ENCODE data around the gene PCDHA3. TPM values are rescaled to one million over a fixed set of nuclear protein-coding genes. Genes with fewer than 3 reads are reported as not detected.
A peak's percentile ranks its signal among the peaks of the same experiment; 100 is the strongest.
"Not testable (repeated sequence)": the region's sequence is repeated elsewhere in the genome, so short reads cannot be mapped to it uniquely, and the experiment has no call there.

The PCDHA3 gene
- polyA plus RNA-seq, 3 donors: not detected

DNA sequence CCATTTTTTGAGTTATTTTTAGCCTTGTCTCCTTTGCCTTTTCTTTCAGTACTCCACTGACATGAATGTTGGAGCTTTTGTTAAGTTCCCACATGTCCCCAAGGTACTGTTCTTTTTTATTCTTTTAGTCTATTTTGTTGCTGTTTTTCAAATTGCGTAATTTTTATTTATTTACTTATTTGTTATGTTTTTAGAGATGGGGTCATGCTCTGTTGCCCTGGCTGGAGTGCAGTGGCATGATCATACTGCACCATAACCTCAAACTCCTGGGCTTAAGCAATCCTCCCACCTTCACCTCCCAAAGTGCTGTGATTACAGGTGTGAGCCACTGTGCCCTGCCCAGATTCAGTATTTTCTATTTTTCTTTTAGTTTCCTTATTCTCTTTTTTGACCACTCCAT, 20.3 kb upstream of the PCDHA3 start:
- no CpG with 5 or more reads among the region's 1 CpG for WGBS (ENCODE audit: insufficient coverage)
- H3K27ac Mint-ChIP-seq: no peak overlapping the region

DNA sequence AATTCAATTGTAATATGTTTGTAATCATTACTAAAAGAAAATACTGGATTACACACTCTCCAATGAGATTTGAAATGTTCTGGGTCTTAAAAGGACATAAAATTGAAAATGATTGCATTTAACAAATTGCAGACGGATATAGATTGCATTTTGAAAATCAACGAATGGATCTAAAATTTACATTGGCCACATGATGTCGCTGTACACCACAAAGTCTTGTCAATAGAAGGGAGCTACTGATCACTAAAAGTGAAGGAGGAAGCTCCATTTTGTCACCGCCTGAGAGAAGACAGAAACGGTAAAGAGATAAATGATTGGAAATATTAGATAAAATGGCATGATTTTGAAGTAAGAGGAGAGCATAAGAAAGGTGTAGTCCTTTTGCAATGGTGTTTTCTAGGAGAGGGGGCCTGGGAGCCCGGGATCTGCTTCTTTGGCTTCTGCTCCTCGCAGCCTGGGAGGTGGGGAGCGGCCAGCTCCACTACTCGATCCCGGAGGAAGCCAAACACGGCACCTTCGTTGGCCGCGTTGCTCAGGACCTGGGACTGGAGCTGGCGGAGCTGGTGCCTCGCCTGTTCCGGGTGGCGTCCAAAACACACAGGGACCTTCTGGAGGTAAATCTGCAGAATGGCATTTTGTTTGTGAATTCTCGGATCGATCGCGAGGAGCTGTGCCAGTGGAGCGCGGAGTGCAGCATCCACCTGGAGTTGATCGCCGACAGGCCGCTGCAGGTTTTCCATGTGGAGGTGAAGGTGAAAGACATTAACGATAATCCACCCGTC, 14.8 kb upstream of the PCDHA3 start, which contains the start of gene PCDHA1:
Gene PCDHA1 (plus strand): TSS at position 236 of the 782 bp plus-strand sequence.
- peaks cover 0 to 37% of the 10 kb centered on the region in 2 donors for H3K27me3 ChIP-seq (ENCODE audit: control insufficient read depth in 2 of 2, insufficient read depth in 2 of 2, low read length in 2 of 2)
- H3K4me1 Mint-ChIP-seq: no peaks in the 10 kb centered on the region
- WGBS (ENCODE audit: insufficient coverage): 26% methylated on average over 25 of the region's 29 CpGs
- H3K27ac ChIP-seq (ENCODE audit: low read depth in 1 of 2, low read length in 2 of 2): no peak within 1 kb of the TSS
- peak within 1 kb of the TSS in 1 of 7 donors; percentile 33 for H3K27ac Mint-ChIP-seq
- H4K20me1 ChIP-seq (ENCODE audit: insufficient read depth, low read length): no peaks in the 10 kb centered on the region
- H3K9ac ChIP-seq (ENCODE audit: insufficient read depth, low read length, poor library complexity, severe bottlenecking): no peak within 1 kb of the TSS
- H3K4me3 ChIP-seq (replicated peaks in 1 of 3; ENCODE audit: low read depth in 2 of 3, low read length in 3 of 3): no peak within 1 kb of the TSS
- H3K4me1 ChIP-seq (ENCODE audit: control insufficient read depth in 1 of 2, insufficient read depth in 2 of 2, low read length in 2 of 2): peaks cover 0 to 4% of the 10 kb centered on the region in 2 donors
- peaks cover 18 to 33% (median 29%) of the 10 kb centered on the region in 3 donors for H3K27me3 Mint-ChIP-seq (ENCODE audit: low read depth in 3 of 3)
- TF ChIP-seq, protein P1, sequence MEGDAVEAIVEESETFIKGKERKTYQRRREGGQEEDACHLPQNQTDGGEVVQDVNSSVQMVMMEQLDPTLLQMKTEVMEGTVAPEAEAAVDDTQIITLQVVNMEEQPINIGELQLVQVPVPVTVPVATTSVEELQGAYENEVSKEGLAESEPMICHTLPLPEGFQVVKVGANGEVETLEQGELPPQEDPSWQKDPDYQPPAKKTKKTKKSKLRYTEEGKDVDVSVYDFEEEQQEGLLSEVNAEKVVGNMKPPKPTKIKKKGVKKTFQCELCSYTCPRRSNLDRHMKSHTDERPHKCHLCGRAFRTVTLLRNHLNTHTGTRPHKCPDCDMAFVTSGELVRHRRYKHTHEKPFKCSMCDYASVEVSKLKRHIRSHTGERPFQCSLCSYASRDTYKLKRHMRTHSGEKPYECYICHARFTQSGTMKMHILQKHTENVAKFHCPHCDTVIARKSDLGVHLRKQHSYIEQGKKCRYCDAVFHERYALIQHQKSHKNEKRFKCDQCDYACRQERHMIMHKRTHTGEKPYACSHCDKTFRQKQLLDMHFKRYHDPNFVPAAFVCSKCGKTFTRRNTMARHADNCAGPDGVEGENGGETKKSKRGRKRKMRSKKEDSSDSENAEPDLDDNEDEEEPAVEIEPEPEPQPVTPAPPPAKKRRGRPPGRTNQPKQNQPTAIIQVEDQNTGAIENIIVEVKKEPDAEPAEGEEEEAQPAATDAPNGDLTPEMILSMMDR (IDR thresholded peaks at IDR 0.05): no peak
- no peak within 1 kb of the TSS for H3K4me2 ChIP-seq (replicated peaks; ENCODE audit: extremely low read depth, low read length, poor library complexity, severe bottlenecking)
- H3K9me3 Mint-ChIP-seq: peaks cover 52 to 81% (median 75%) of the 10 kb centered on the region in 7 donors
- peak within 1 kb of the TSS in 1 of 2 donors; percentile 57 for H3K4me3 Mint-ChIP-seq
- intact Hi-C loops (cut with micrococcal nuclease): no loop called here
- H3K79me2 ChIP-seq (ENCODE audit: insufficient read depth, low read length): no peaks in the 10 kb centered on the region
- peaks cover 57 to 91% of the 10 kb centered on the region in 2 donors for H3K9me3 ChIP-seq (replicated peaks in 1 of 2; ENCODE audit: control insufficient read depth in 1 of 2, insufficient read depth in 1 of 2, low read length in 2 of 2)
- DNase-seq: no peak
- H3K36me3 Mint-ChIP-seq: peaks cover 3 to 12% of the 10 kb centered on the region in 2 donors
- no peak within 1 kb of the TSS for H2AFZ ChIP-seq (ENCODE audit: insufficient read depth, low read depth, low read length, poor library complexity, severe bottlenecking)
- H3K36me3 ChIP-seq (replicated peaks in 1 of 2; ENCODE audit: control insufficient read depth in 1 of 2, insufficient read depth in 2 of 2, low read length in 2 of 2): no peaks in the 10 kb centered on the region

More for the DNA sequence above, 20.3 kb upstream of the PCDHA3 start:
- TF ChIP-seq, protein P1 (IDR thresholded peaks at IDR 0.05): no peak
- H3K27me3 ChIP-seq (ENCODE audit: control insufficient read depth in 2 of 2, insufficient read depth in 2 of 2, low read length in 2 of 2): no peaks in the 10 kb centered on the region
- peaks cover 44 to 83% (median 77%) of the 10 kb centered on the region in 7 donors for H3K9me3 Mint-ChIP-seq
- no peaks in the 10 kb centered on the region for H3K79me2 ChIP-seq (ENCODE audit: insufficient read depth, low read length)
- no peak overlapping the region for H3K4me3 Mint-ChIP-seq
- H3K4me2 ChIP-seq (replicated peaks; ENCODE audit: extremely low read depth, low read length, poor library complexity, severe bottlenecking): no peak overlapping the region
- H3K27ac ChIP-seq (ENCODE audit: low read depth in 1 of 2, low read length in 2 of 2): no peak overlapping the region
- H3K4me3 ChIP-seq (replicated peaks in 1 of 3; ENCODE audit: low read depth in 2 of 3, low read length in 3 of 3): no peak overlapping the region
- no peak overlapping the region for H2AFZ ChIP-seq (ENCODE audit: insufficient read depth, low read depth, low read length, poor library complexity, severe bottlenecking)
- no peaks in the 10 kb centered on the region for H3K36me3 ChIP-seq (replicated peaks in 1 of 2; ENCODE audit: control insufficient read depth in 1 of 2, insufficient read depth in 2 of 2, low read length in 2 of 2)
- no peaks in the 10 kb centered on the region for H3K4me1 ChIP-seq (ENCODE audit: control insufficient read depth in 1 of 2, insufficient read depth in 2 of 2, low read length in 2 of 2)
- H3K9me3 ChIP-seq (replicated peaks in 1 of 2; ENCODE audit: control insufficient read depth in 1 of 2, insufficient read depth in 1 of 2, low read length in 2 of 2): peaks cover 51 to 82% of the 10 kb centered on the region in 2 donors
- H3K27me3 Mint-ChIP-seq (ENCODE audit: low read depth in 3 of 3): peaks cover 0 to 3% (median 1%) of the 10 kb centered on the region in 3 donors
- no peaks in the 10 kb centered on the region for H3K36me3 Mint-ChIP-seq
- no peak overlapping the region for H3K9ac ChIP-seq (ENCODE audit: insufficient read depth, low read length, poor library complexity, severe bottlenecking)
- no peaks in the 10 kb centered on the region for H3K4me1 Mint-ChIP-seq
- DNase-seq: no peak
- H4K20me1 ChIP-seq (ENCODE audit: insufficient read depth, low read length): no peaks in the 10 kb centered on the region
- intact Hi-C loops (cut with micrococcal nuclease): no loop called here

DNA sequence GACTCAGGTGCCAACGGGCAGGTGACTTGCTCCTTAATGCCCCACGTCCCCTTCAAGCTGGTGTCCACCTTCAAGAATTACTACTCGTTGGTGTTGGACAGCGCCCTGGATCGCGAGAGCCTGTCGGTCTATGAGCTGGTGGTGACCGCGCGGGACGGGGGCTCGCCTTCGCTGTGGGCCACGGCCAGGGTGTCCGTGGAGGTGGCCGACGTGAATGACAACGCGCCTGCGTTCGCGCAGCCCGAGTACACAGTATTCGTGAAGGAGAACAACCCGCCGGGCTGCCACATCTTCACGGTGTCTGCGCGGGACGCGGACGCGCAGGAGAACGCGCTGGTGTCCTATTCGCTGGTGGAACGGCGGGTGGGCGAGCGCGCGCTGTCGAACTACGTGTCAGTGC, 13.4 kb upstream of the PCDHA3 start:
- intact Hi-C loops (cut with micrococcal nuclease); H3K27ac Mint-ChIP-seq; H3K4me1 ChIP-seq (ENCODE audit: control insufficient read depth in 1 of 2, insufficient read depth in 2 of 2, low read length in 2 of 2); H3K36me3 ChIP-seq (replicated peaks in 1 of 2; ENCODE audit: control insufficient read depth in 1 of 2, insufficient read depth in 2 of 2, low read length in 2 of 2); H2AFZ ChIP-seq (ENCODE audit: insufficient read depth, low read depth, low read length, poor library complexity, severe bottlenecking); H3K27ac ChIP-seq (ENCODE audit: low read depth in 1 of 2, low read length in 2 of 2); H3K4me1 Mint-ChIP-seq; H3K9ac ChIP-seq (ENCODE audit: insufficient read depth, low read length, poor library complexity, severe bottlenecking); H3K4me2 ChIP-seq (replicated peaks; ENCODE audit: extremely low read depth, low read length, poor library complexity, severe bottlenecking); H4K20me1 ChIP-seq (ENCODE audit: insufficient read depth, low read length); DNase-seq; H3K79me2 ChIP-seq (ENCODE audit: insufficient read depth, low read length): not testable (repeated sequence)
- Histone ChIP-seq H3K4me3 (replicated peaks in 1 of 3; ENCODE audit: low read depth in 2 of 3, low read length in 3 of 3) (peak overlapping the region in 1 of 3 experiments; percentile 17), H3K27me3 (ENCODE audit: control insufficient read depth in 2 of 2, insufficient read depth in 2 of 2, low read length in 2 of 2) (peaks cover 0 to 37% of the 10 kb centered on the region in 2 donors), H3K9me3 (replicated peaks in 1 of 2; ENCODE audit: control insufficient read depth in 1 of 2, insufficient read depth in 1 of 2, low read length in 2 of 2) (peaks cover 51 to 93% of the 10 kb centered on the region in 2 donors)
- H3K36me3 Mint-ChIP-seq: peaks cover 3 to 12% of the 10 kb centered on the region in 2 donors
- WGBS (ENCODE audit: insufficient coverage): 47% methylated on average over 44 of the region's 44 CpGs
- peak overlapping the region in 1 of 2 donors; percentile 57 for H3K4me3 Mint-ChIP-seq
- peaks cover 18 to 33% (median 29%) of the 10 kb centered on the region in 3 donors for H3K27me3 Mint-ChIP-seq (ENCODE audit: low read depth in 3 of 3)
- H3K9me3 Mint-ChIP-seq: peaks cover 47 to 85% (median 72%) of the 10 kb centered on the region in 7 donors
